ENCODE measurements around the gene KCNJ10.

DNA sequence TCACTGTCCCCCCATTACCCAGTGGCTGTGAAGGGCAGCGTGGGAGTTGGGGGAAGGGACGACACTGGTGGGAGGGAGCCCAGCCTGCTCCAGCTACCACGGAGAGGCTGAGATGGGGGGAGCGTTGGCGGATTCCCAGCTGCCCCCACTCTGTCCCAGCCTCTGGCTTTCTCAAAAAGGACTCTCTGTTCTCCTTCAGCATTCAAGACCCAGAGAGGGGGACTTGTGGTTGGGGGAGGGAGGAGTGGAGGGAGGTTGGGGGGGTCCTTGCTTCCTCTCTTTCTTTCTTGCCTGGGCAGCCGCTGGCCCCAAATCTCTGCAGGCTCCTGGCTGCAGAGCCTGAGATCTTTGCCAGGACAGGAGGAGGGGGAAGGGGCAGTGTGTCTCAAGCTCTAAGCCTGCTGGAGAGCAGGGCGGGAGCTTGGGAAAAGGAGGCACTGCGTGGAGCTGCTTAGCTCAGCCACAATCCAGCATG is 47.8 kb upstream of the KCNJ10 start:
- TF ChIP-seq POLR2A (IDR thresholded peaks at IDR 0.05; ENCODE audit: low read length) = no peak
- TF ChIP-seq GATA1 (IDR thresholded peaks at IDR 0.05; ENCODE audit: low read depth, low read length) = no peak
